ENCODE results near the gene HOGA1. TPM values are rescaled to one million over a fixed set of nuclear protein-coding genes. Genes with fewer than 3 reads are reported as not detected.

The HOGA1 gene
- total RNA-seq: not detected
- polyA plus RNA-seq: not detected
- total RNA-seq: not detected

DNA sequence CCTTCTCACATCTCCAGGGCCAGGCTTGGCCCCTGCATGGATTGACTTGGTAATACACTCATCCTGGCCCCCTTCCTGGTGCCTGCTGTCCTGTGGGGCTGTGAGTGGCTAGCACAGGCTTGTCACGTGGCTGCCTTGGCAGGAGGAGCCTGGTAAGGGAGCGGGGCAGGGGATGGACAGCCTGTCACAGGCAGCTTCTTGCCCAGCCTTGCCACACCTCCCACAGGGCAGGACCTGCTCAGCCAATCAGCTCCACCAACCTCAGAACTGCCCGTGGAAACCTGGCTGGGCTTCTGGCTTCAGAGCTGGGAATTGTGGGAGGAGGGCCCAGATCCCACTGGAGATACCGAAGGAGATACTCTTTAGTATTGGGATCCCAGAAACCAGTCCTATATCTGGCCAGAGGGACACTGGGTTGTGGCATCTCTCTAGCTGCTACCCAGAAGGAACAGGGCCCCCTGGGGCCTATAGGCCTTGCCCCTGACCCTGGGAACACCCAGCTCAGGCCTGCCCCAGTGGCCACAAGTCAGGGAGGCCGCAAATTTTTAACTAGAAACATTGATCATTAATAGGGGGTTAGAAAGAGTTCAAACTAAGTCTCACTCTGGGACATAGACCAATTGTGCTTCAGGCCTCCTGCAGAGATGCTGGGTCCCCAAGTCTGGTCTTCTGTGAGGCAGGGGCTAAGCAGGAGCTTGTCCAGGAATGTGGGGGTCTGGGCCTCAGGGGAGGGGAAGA, at the start of gene HOGA1:
Gene HOGA1, plus strand, starts transcription at position 330 of the 738 bp plus-strand sequence. Its CDS starts 315 bp downstream, at position 645.
- Mint-ChIP-seq H3K36me3 (no peaks in the 10 kb centered on the region), H3K9me3 (no peaks in the 10 kb centered on the region), H3K27me3 (peaks cover 0 to 6% (median 0%) of the 10 kb centered on the region in 5 donors), H3K27ac (no peak within 1 kb of the TSS), H3K4me3 (no peak within 1 kb of the TSS), H3K4me1 (peaks cover 0 to 3% (median 0%) of the 10 kb centered on the region in 7 donors)
- intact Hi-C loops (cut with micrococcal nuclease): no loop called here
- Histone ChIP-seq H3K4me1 (ENCODE audit: control insufficient read depth in 2 of 2, insufficient read depth in 2 of 2, low read length in 2 of 2) (no peaks in the 10 kb centered on the region), H3K27ac (ENCODE audit: low read depth, low read length) (no peak within 1 kb of the TSS), H3K27me3 (ENCODE audit: control insufficient read depth in 2 of 2, insufficient read depth in 2 of 2, low read length in 2 of 2) (no peaks in the 10 kb centered on the region), H3K4me3 (ENCODE audit: low read length) (no peak within 1 kb of the TSS), H3K9me3 (ENCODE audit: control insufficient read depth in 2 of 3, low read length in 3 of 3) (no peaks in the 10 kb centered on the region), H3K36me3 (ENCODE audit: control insufficient read depth in 2 of 3, insufficient read depth in 3 of 3, low read length in 3 of 3) (no peaks in the 10 kb centered on the region)
- ChIA-PET POLR2A (no interaction called here), CTCF (interaction anchor here (0.5 to 1.9 kb wide), 2 partner anchors 12 to 173 kb away, joined by 3 to 5 read pairs; partner anchors contain the start of gene ANKRD2)
- DNase-seq (no peak), ATAC-seq (no peak)

DNA sequence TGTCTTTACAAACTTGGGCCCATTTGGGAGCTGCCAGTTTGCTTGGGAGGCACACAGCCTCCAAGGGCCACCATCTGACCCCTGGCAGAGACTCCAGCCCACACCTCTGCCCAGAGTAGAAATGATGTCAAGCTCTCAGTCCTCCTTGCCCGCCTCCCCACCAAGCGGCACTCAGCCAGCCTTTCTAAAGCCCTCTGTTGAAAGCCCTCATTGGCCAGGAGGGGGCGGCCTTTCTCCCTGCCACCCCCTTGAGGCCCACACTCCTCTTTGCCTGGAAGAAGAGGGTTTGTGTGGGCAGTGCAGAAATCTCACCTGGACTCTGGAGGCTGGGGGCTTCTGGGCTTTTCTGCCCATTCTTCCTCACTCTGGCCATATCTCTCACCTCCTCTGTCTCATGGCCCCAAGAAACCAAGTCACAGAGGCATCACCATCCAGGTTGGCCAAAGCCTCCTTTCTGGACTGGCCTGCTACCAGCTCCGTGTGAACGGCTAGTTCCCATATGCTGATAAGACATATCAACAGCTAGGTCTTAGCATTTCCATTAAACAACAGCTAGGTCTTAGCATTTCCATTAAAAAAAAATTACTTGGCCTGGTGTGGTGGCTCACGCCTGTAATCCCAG, 49.3 kb upstream of the HOGA1 start:
- peaks cover 0 to 3% (median 0%) of the 10 kb centered on the region in 11 donors for H3K9me3 Mint-ChIP-seq
- peaks cover 0 to 2% (median 0%) of the 10 kb centered on the region in 7 donors for H3K4me1 Mint-ChIP-seq
- H3K27me3 ChIP-seq (ENCODE audit: control insufficient read depth in 2 of 2, insufficient read depth in 2 of 2, low read length in 2 of 2): no peaks in the 10 kb centered on the region
- ChIA-PET CTCF (interaction anchor here (0.7 to 1.1 kb wide), 2 partner anchors 13 to 50 kb away, joined by 3 read pairs; no protein-coding TSS in a partner anchor), POLR2A (no interaction called here)
- no peak overlapping the region for H3K4me3 Mint-ChIP-seq
- ATAC-seq (peak; percentile 65), DNase-seq (peak in 1 of 9 donors; percentile 46)
- no peaks in the 10 kb centered on the region for H3K4me1 ChIP-seq (ENCODE audit: control insufficient read depth in 2 of 2, insufficient read depth in 2 of 2, low read length in 2 of 2)
- peaks cover 0 to 3% (median 0%) of the 10 kb centered on the region in 5 donors for H3K36me3 Mint-ChIP-seq
- H3K36me3 ChIP-seq (ENCODE audit: control insufficient read depth in 2 of 3, insufficient read depth in 3 of 3, low read length in 3 of 3): no peaks in the 10 kb centered on the region
- no peaks in the 10 kb centered on the region for H3K27me3 Mint-ChIP-seq
- H3K27ac ChIP-seq (ENCODE audit: low read depth, low read length): no peak overlapping the region
- no peak overlapping the region for H3K4me3 ChIP-seq (ENCODE audit: low read length)
- intact Hi-C loops (cut with micrococcal nuclease): no loop called here
- no peaks in the 10 kb centered on the region for H3K9me3 ChIP-seq (ENCODE audit: control insufficient read depth in 2 of 3, low read length in 3 of 3)
- H3K27ac Mint-ChIP-seq: no peak overlapping the region

DNA sequence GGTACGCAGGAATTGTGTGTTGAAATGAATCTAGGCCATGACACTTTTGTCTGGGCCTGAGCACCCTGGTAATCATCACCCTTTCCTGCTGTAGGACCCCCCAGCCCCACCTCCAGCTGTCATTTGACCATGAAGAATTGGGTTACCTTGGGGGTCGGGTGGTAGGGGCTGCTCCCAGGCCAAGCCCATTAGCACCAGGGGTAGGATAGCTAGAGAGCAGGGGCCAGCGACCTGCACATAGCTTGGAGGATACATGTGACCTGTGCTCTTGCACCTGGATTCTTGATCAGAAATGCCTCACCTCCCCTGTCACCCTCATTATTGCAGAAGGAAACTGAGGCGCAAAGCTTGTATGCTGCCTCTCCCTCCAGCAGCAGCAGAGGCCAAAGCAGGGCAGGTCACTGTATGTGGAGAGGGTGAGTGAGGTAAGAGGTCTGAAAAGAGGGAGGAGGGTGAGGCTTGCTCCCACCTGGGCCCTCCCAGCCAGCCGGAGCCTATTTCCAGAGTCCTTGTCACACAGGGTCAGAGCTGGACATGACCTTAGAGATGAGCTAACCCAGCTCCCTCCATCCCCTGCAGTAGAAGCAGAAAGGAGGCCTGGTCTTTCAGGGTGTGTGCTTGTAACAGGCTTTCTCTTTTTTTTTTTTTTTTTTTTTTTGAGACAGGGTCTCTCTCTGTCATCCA, 46.9 kb upstream of the HOGA1 start:
- ChIA-PET CTCF (no interaction called here), POLR2A (no interaction called here)
- Histone ChIP-seq H3K4me3 (ENCODE audit: low read length) (no peak overlapping the region), H3K27ac (ENCODE audit: low read depth, low read length) (no peak overlapping the region), H3K9me3 (ENCODE audit: control insufficient read depth in 2 of 3, low read length in 3 of 3) (no peaks in the 10 kb centered on the region), H3K36me3 (ENCODE audit: control insufficient read depth in 2 of 3, insufficient read depth in 3 of 3, low read length in 3 of 3) (no peaks in the 10 kb centered on the region), H3K4me1 (ENCODE audit: control insufficient read depth in 2 of 2, insufficient read depth in 2 of 2, low read length in 2 of 2) (no peaks in the 10 kb centered on the region), H3K27me3 (ENCODE audit: control insufficient read depth in 2 of 2, insufficient read depth in 2 of 2, low read length in 2 of 2) (no peaks in the 10 kb centered on the region)
- DNase-seq: no peak
- Mint-ChIP-seq H3K4me3 (no peak overlapping the region), H3K9me3 (no peaks in the 10 kb centered on the region), H3K27ac (no peak overlapping the region), H3K36me3 (no peaks in the 10 kb centered on the region), H3K4me1 (peaks cover 0 to 5% (median 0%) of the 10 kb centered on the region in 7 donors), H3K27me3 (no peaks in the 10 kb centered on the region)
- intact Hi-C loops (cut with micrococcal nuclease): no loop called here
- no peak for ATAC-seq

DNA sequence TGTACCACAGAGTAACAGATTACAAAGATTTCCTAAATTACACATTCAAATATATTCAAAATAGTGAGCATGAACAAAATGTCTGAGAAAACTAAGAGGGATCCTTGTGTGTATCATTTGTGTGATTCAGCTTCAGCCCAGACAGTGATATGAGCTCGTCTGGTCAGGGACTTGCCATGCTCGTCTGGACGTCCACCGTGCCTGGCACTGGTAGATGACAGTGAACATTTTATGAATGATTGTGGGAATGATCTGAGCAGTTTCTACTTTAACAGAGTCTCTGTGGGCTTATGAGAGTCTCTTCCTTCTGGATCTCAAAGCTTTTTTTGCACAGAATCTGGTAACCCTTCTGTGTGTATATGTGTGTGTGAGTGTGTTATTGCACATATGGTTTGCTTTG, 45.8 kb upstream of the HOGA1 start:
- no peaks in the 10 kb centered on the region for H3K27me3 Mint-ChIP-seq
- no peak overlapping the region for H3K4me3 ChIP-seq (ENCODE audit: low read length)
- intact Hi-C loops (cut with micrococcal nuclease): no loop called here
- no peak overlapping the region for H3K27ac Mint-ChIP-seq
- DNase-seq (no peak), ATAC-seq (no peak)
- ChIA-PET CTCF (interaction anchor here (0.6 to 1.1 kb wide), 2 partner anchors 16 to 238 kb away, joined by 4 read pairs; no protein-coding TSS in a partner anchor), POLR2A (no interaction called here)
- no peaks in the 10 kb centered on the region for H3K27me3 ChIP-seq (ENCODE audit: control insufficient read depth in 2 of 2, insufficient read depth in 2 of 2, low read length in 2 of 2)
- no peak overlapping the region for H3K27ac ChIP-seq (ENCODE audit: low read depth, low read length)
- no peaks in the 10 kb centered on the region for H3K4me1 ChIP-seq (ENCODE audit: control insufficient read depth in 2 of 2, insufficient read depth in 2 of 2, low read length in 2 of 2)
- H3K9me3 Mint-ChIP-seq: no peaks in the 10 kb centered on the region
- no peaks in the 10 kb centered on the region for H3K9me3 ChIP-seq (ENCODE audit: control insufficient read depth in 2 of 3, low read length in 3 of 3)
- peaks cover 0 to 15% (median 0%) of the 10 kb centered on the region in 7 donors for H3K4me1 Mint-ChIP-seq
- H3K36me3 Mint-ChIP-seq: no peaks in the 10 kb centered on the region
- no peak overlapping the region for H3K4me3 Mint-ChIP-seq
- H3K36me3 ChIP-seq (ENCODE audit: control insufficient read depth in 2 of 3, insufficient read depth in 3 of 3, low read length in 3 of 3): no peaks in the 10 kb centered on the region

DNA sequence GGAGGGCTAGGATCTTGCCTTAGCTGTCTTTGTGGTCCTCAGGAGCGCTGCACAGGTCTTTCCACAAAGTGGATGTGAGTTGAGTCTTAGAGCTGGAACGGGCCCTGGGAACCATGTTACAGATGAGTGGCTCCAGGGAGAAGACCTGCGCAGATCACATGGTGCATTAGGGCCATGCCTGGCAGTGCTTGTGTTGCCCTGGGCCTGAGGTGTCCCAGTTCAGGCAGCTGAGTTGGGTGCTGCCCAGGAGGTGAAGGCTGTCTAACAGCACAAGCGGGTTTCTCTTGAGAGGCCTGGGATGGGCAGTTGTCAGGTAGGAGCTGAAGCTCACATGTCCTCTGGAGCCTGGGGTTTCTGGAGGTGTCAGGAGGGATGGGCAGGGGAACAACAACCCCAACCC, 45.4 kb upstream of the HOGA1 start:
- H3K36me3 Mint-ChIP-seq: no peaks in the 10 kb centered on the region
- ChIA-PET CTCF (interaction anchor here (0.6 to 1.1 kb wide), 3 partner anchors 15 to 238 kb away, joined by 3 to 4 read pairs (median 4); no protein-coding TSS in a partner anchor), POLR2A (no interaction called here)
- no peak for DNase-seq
- Histone ChIP-seq H3K9me3 (ENCODE audit: control insufficient read depth in 2 of 3, low read length in 3 of 3) (no peaks in the 10 kb centered on the region), H3K4me1 (ENCODE audit: control insufficient read depth in 2 of 2, insufficient read depth in 2 of 2, low read length in 2 of 2) (no peaks in the 10 kb centered on the region), H3K36me3 (ENCODE audit: control insufficient read depth in 2 of 3, insufficient read depth in 3 of 3, low read length in 3 of 3) (no peaks in the 10 kb centered on the region), H3K27me3 (ENCODE audit: control insufficient read depth in 2 of 2, insufficient read depth in 2 of 2, low read length in 2 of 2) (no peaks in the 10 kb centered on the region), H3K4me3 (ENCODE audit: low read length) (no peak overlapping the region), H3K27ac (ENCODE audit: low read depth, low read length) (no peak overlapping the region)
- intact Hi-C loops (cut with micrococcal nuclease): no loop called here
- H3K27ac Mint-ChIP-seq: no peak overlapping the region
- H3K27me3 Mint-ChIP-seq: no peaks in the 10 kb centered on the region
- ATAC-seq: no peak
- H3K9me3 Mint-ChIP-seq: no peaks in the 10 kb centered on the region
- H3K4me1 Mint-ChIP-seq: peaks cover 0 to 19% (median 0%) of the 10 kb centered on the region in 7 donors
- no peak overlapping the region for H3K4me3 Mint-ChIP-seq

DNA sequence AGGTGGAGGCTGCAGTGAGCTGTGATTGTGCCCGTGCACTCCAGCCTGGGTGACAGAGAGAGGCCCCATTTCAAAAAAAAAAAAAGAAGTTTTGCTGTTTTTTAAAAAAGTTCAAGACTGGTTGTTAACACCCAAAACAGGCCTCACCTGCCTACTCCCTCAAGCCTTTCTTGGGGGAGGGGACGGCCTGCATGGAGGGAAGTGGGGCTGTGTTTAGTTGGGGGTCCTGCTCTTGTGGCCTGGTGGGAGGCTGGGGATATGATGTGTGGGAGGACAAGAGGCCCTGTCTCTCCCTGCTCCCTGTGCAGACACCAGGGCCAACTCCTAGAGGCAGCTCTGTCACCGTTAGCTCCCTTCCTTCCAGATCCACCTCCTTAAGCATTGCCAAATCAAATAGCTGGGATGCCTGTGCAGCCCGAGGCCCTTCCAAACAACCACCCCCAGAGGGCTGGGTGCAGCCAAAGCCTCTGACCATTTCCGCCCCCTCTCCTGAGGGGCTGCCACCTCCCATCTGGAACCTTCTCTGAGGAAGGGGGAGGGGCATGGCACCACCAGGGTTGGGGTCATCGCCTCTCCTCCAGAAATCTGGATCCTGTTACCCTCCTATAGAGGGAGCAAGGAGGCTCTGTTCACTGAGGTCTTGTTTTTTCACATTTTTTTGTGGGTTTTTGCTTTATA, 44.5 kb upstream of the HOGA1 start:
- no peaks in the 10 kb centered on the region for H3K36me3 ChIP-seq (ENCODE audit: control insufficient read depth in 2 of 3, insufficient read depth in 3 of 3, low read length in 3 of 3)
- Mint-ChIP-seq H3K4me1 (peaks cover 0 to 19% (median 0%) of the 10 kb centered on the region in 7 donors), H3K4me3 (no peak overlapping the region), H3K9me3 (no peaks in the 10 kb centered on the region), H3K27ac (no peak overlapping the region), H3K36me3 (no peaks in the 10 kb centered on the region), H3K27me3 (no peaks in the 10 kb centered on the region)
- intact Hi-C loops (cut with micrococcal nuclease): no loop called here
- no peaks in the 10 kb centered on the region for H3K27me3 ChIP-seq (ENCODE audit: control insufficient read depth in 2 of 2, insufficient read depth in 2 of 2, low read length in 2 of 2)
- ATAC-seq (no peak), DNase-seq (no peak)
- no peak overlapping the region for H3K4me3 ChIP-seq (ENCODE audit: low read length)
- no peaks in the 10 kb centered on the region for H3K4me1 ChIP-seq (ENCODE audit: control insufficient read depth in 2 of 2, insufficient read depth in 2 of 2, low read length in 2 of 2)
- H3K27ac ChIP-seq (ENCODE audit: low read depth, low read length): no peak overlapping the region
- no peaks in the 10 kb centered on the region for H3K9me3 ChIP-seq (ENCODE audit: control insufficient read depth in 2 of 3, low read length in 3 of 3)
- POLR2A ChIA-PET: no interaction called here
- CTCF ChIA-PET: interaction anchor here (0.5 to 0.6 kb wide), 2 partner anchors 24 to 120 kb away, joined by 3 read pairs; no protein-coding TSS in a partner anchor

Measured in naive thymus-derived CD4-positive, alpha-beta T cell (primary cell).